ENCODE measurements around the gene TEPSIN. TPM values are rescaled to one million over a fixed set of nuclear protein-coding genes. Genes with fewer than 3 reads are reported as not detected.

TEPSIN gene
- total RNA-seq, 1 donor from 2014 or later: 50.1 TPM

DNA sequence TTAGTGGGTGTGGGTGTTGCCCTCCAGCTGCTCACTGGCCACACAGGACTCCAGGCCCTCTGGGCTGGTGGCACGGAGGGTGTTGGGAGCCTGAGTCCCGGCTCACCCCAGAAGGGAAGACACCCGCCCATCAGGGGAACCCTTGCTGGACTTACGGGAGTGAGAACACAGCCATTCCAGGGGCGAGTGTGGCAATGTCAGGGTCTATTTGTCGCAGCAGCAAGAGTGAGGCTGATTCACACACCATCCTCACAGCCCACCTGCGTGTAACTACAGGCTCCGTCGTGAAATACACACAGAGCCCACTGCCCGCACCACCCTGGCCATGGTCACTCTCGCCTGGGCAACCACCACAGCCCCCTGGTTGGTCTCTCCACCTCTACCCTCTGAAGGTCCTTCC lies 55.0 kb downstream of the TEPSIN start:
- no peak for DNase-seq (ENCODE audit: extremely low spot score, unreplicated experiment)
- Mint-ChIP-seq H3K9me3 (no peaks in the 10 kb centered on the region), H3K27ac (no peak overlapping the region), H3K27me3 (no peaks in the 10 kb centered on the region), H3K36me3 (no peaks in the 10 kb centered on the region), H3K4me3 (no peak overlapping the region), H3K4me1 (ENCODE audit: unreplicated experiment) (no peaks in the 10 kb centered on the region)
- TF ChIP-seq, protein P1, sequence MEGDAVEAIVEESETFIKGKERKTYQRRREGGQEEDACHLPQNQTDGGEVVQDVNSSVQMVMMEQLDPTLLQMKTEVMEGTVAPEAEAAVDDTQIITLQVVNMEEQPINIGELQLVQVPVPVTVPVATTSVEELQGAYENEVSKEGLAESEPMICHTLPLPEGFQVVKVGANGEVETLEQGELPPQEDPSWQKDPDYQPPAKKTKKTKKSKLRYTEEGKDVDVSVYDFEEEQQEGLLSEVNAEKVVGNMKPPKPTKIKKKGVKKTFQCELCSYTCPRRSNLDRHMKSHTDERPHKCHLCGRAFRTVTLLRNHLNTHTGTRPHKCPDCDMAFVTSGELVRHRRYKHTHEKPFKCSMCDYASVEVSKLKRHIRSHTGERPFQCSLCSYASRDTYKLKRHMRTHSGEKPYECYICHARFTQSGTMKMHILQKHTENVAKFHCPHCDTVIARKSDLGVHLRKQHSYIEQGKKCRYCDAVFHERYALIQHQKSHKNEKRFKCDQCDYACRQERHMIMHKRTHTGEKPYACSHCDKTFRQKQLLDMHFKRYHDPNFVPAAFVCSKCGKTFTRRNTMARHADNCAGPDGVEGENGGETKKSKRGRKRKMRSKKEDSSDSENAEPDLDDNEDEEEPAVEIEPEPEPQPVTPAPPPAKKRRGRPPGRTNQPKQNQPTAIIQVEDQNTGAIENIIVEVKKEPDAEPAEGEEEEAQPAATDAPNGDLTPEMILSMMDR (conservative IDR thresholded peaks at IDR 0.05): no peak

DNA sequence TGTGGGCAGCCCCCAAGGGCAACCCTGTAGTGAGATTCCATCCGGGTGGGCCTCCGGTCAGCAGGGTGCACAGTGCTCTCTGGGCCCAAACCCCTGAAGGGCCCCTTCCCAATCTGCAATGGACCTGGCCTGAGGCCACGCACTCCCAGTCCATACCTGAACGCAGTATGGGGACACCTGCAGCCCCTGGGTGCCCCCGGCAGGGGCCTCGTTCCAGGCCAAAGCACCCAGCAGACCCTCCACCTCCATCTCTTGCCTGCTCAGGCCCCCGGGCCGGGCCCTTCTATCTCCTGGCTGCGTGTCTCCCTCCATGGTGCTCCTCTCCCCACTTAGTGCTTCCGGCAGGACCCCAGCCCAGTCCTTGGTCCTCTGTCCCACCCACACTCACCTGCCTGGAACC lies 55.5 kb downstream of the TEPSIN start:
- no peak for DNase-seq (ENCODE audit: extremely low spot score, unreplicated experiment)
- Mint-ChIP-seq H3K36me3 (no peaks in the 10 kb centered on the region), H3K4me1 (ENCODE audit: unreplicated experiment) (no peaks in the 10 kb centered on the region), H3K4me3 (no peak overlapping the region), H3K9me3 (no peaks in the 10 kb centered on the region), H3K27me3 (no peaks in the 10 kb centered on the region), H3K27ac (no peak overlapping the region)
- TF ChIP-seq, protein P1 (conservative IDR thresholded peaks at IDR 0.05): no peak

DNA sequence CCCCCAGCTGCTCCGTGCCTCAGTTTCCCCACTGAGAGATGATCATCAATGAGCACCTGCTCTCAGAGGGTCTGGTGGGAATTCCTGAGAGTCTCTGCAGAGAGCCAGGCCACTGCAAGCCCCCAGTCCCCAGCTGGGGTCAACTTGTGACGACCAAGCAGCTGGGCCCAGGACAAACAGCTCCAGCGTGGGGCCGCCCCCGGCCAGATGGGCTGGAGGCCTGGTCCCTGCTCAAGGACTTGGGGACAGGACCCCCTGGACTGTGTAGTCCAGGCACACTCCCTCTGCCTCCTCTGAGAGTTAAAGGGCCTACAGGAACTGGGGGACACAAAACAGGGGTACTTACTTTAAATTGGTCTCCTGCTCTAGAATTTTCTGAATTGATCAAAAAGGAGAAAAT lies 56.3 kb downstream of the TEPSIN start:
- no peaks in the 10 kb centered on the region for H3K4me1 Mint-ChIP-seq (ENCODE audit: unreplicated experiment)
- no peak for DNase-seq (ENCODE audit: extremely low spot score, unreplicated experiment)
- H3K9me3 Mint-ChIP-seq: no peaks in the 10 kb centered on the region
- H3K27ac Mint-ChIP-seq: no peak overlapping the region
- no peak overlapping the region for H3K4me3 Mint-ChIP-seq
- H3K36me3 Mint-ChIP-seq: no peaks in the 10 kb centered on the region
- TF ChIP-seq, protein P1 (conservative IDR thresholded peaks at IDR 0.05): no peak
- no peaks in the 10 kb centered on the region for H3K27me3 Mint-ChIP-seq

DNA sequence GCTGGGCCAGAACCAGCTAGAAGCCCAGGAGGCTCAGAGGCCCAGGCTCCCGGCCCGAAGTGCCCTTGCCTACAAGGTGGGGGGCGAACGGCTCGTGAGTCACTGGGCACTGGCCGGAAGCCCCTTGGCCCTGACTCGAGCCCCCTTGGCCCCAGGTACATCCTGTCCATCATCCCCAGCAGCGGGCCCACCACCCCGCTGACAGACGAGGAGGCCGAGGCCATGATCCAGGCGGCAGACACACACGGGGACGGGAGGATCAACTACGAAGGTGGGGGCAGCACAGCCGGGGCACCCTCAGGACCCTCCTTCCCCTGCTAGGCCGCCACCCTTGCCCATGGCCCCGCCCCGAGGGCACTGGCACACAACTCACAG lies 57.1 kb downstream of the TEPSIN start:
- H3K4me3 Mint-ChIP-seq: no peak overlapping the region
- no peaks in the 10 kb centered on the region for H3K27me3 Mint-ChIP-seq
- TF ChIP-seq, protein P1 (conservative IDR thresholded peaks at IDR 0.05): no peak
- no peak overlapping the region for H3K27ac Mint-ChIP-seq
- DNase-seq (ENCODE audit: extremely low spot score, unreplicated experiment): no peak
- no peaks in the 10 kb centered on the region for H3K4me1 Mint-ChIP-seq (ENCODE audit: unreplicated experiment)
- no peaks in the 10 kb centered on the region for H3K36me3 Mint-ChIP-seq
- H3K9me3 Mint-ChIP-seq: no peaks in the 10 kb centered on the region

DNA sequence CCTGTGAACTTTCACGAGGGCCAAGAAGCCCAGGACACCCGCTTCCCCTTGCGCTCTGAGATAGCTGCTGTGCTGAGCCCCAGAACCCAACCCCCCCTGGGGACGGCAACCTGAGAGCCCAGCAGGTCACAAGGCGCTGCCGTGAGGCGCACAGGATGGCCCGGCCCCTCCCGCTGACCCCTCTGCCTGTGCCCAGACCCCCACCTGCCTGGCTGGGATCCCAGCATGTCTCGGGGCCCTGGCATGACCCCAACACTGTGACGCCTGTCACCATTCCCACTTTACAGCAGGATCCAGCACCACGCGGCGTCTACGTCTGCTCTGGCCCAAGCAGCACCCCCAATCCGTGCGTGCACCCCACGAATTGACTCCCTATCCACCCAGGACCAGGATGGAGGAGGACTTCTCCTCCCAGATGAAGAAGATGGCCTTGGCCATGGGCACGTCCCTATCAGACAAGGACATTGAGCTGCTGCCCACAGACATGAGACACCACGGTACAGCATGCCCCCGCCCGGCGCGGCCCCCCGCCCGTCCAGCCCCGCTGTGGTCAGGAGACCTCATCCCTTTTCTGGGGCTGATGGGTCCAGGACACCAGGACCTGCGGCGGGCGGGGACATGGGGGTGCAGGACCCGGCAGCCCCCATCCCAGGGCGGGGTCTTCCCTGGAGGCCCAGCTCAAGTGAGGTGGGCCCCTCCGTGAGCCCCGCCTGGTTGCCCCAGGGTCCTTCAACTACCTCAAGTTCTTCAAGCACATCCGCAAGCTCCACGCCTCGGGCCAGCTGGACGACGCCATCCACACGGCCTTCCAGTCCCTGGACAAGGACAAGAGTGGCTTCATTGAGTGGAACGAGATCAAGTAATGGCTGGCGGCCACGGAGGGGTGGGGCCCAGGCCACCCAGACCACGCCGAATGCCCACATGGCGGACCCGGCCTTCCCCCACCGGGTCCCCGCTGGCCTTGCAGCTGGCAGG lies 57.7 kb downstream of the TEPSIN start:
- no peak for DNase-seq (ENCODE audit: extremely low spot score, unreplicated experiment)
- Mint-ChIP-seq H3K27ac (no peak overlapping the region), H3K4me3 (no peak overlapping the region), H3K27me3 (no peaks in the 10 kb centered on the region), H3K9me3 (no peaks in the 10 kb centered on the region), H3K4me1 (ENCODE audit: unreplicated experiment) (no peaks in the 10 kb centered on the region), H3K36me3 (no peaks in the 10 kb centered on the region)
- TF ChIP-seq, protein P1 (conservative IDR thresholded peaks at IDR 0.05): no peak
